VCaP (cell line): Measurements from ENCODE around the gene RAB40C.

Experiments
- H3K27ac ChIP-seq: fragments of 450-650 bp; 2 replicates; pipeline ENCODE4 v1.5.1; 2017
- TF ChIP-seq, protein P1 (sequence below): fragments of 450-650 bp; conservative IDR thresholded peaks from 2 replicates; pipeline ENCODE4 v1.5.1; 2017; ENCODE audit warnings: mild to moderate bottlenecking, moderate library complexity

RAB40C gene

GRCh38 chr16:583815-584591 is 5.9 kb upstream of the RAB40C start:
- H3K27ac ChIP-seq, result no peak overlapping the region
- TF ChIP-seq, protein P1, sequence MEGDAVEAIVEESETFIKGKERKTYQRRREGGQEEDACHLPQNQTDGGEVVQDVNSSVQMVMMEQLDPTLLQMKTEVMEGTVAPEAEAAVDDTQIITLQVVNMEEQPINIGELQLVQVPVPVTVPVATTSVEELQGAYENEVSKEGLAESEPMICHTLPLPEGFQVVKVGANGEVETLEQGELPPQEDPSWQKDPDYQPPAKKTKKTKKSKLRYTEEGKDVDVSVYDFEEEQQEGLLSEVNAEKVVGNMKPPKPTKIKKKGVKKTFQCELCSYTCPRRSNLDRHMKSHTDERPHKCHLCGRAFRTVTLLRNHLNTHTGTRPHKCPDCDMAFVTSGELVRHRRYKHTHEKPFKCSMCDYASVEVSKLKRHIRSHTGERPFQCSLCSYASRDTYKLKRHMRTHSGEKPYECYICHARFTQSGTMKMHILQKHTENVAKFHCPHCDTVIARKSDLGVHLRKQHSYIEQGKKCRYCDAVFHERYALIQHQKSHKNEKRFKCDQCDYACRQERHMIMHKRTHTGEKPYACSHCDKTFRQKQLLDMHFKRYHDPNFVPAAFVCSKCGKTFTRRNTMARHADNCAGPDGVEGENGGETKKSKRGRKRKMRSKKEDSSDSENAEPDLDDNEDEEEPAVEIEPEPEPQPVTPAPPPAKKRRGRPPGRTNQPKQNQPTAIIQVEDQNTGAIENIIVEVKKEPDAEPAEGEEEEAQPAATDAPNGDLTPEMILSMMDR, result no peak

DNA sequence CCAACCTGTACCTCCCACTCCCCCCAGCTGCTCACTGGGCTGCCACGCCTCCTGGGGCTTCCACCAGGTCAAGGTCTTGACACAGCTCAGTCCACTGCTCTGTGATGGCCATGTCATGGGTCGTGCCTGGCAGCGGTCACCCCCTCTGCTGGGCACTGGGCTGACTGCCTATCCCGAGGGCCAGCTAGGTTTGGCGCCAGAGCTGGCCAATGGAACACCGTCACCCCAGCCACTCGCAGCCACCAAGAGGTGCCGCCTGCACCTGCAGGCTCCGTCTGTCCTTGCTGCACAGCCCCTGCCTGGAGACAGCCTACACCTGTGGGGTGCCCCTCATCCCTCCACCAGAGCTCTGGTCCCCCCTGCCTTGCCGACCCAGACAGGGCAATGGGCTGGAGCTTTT is 4.5 kb upstream of the RAB40C start:
- TF ChIP-seq, protein P1, result peak; percentile 28
- no peak overlapping the region for H3K27ac ChIP-seq

GRCh38 chr16:586047-586644 is 3.7 kb upstream of the RAB40C start:
- TF ChIP-seq, protein P1, result no peak
- H3K27ac ChIP-seq, result no peak overlapping the region

DNA sequence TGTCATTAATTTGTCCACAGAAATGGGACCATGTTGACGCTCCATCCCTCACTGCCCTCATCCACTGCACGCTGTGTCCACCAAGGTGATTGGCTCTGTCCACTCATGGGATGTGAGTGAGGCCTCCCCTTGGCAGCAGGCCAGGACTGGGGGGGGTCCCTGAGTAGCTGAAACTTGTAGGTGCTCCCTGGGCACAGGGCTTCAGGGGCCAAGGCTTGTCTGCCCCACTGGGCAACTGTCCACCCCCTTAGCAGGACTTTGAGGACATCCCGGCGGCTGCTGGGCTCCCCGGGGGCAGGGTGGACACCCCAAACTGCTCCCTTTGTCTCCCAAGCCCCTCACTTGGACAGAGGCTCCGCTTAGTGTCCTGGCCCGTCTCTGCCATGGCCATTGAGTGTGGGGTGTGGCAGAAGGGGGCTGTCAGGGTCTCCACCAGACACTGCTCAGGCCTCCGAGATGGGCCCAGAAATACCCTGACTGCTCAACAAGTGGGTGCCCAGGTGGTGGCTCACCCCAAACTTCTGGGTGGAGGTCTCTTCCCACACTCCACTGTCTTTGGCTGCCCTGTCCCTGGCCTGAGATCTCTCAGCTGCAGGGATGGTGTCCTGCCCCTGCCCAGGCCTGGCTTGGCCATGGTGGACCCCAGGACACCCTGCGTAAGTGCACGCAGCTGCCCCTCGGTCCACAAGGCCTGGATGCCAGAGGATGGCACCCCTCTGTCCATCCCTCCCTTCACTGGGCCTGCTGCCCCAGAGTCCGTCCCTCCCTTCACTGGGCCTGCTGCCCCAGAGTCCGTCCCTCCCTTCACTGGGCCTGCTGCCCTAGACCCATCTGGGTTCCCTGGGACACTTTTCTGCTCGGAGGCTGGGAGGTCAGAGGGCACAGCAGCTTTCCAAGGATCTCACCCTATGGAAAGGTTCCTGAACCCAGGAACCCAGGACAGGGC is 2.9 kb upstream of the RAB40C start:
- H3K27ac ChIP-seq, result peak overlapping the region; percentile 94
- TF ChIP-seq, protein P1, result no peak

DNA sequence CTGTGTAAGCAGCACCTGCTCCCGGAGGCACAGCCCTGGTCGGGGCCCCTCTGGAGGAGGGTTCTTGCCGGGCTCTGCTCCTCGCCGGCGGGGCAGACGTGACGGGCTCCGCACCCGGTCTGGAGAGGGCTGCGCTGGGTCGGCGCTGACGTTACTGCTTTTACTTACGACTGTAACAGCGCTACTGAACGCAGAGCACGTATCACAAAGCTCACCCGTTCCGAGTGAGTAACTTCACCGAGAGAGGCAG is 1.3 kb upstream of the RAB40C start:
- peak overlapping the region; percentile 94 for H3K27ac ChIP-seq
- TF ChIP-seq, protein P1, result no peak

- TF ChIP-seq, protein P1, result no peak
- peak overlapping the region; percentile 94 for H3K27ac ChIP-seq
Measured at GRCh38 chr16:588889-589657, 793 bp upstream of the RAB40C start.
